ENCODE results near the gene EIPR1. TPM values are rescaled to one million over a fixed set of nuclear protein-coding genes. Genes with fewer than 3 reads are reported as not detected.

Gene EIPR1
- total RNA-seq, 1 experiment from 2014 or later, result 36.9 TPM

DNA sequence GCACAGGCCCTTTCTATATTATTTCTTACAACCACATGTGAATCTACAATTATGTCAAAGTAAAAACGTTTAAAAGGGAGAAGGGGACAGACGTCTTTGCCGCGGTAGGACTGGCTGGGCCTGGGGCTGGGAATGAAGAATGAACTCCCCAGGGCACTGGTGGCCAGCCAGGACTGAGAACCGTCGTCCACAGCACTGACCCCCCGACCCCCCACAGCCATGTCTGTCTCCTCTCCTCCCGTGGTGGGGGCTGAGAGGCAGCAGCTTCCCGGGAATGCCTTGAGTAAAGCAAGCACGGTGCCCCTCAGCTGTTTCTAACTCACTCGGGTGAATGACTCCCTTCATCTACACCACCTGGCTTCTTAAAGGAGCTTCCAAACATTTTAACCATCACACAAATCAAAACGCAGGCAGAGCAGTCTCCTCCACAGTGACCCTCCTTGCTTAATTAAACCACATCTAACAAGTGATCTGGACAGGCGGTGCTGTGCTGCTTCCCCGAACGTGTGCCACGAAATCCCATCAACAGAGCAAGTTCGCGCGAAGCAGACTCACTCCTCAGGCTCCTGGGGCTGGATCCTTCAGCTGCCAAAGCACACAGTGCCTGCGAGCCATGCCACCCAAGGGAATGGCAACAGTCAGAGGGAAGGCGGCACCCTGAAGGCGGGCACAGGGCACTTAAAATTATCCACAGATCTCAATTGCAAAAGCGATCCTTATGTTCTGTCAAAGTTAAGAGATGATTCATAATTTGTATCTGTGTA, 217.7 kb downstream of the EIPR1 start:
- Histone ChIP-seq H3K27me3 (replicated peaks; ENCODE audit: control insufficient read depth, insufficient read depth, low read length) (no peaks in the 10 kb centered on the region), H3K4me1 (no peaks in the 10 kb centered on the region), H3K4me3 (ENCODE audit: low read depth, low read length) (no peak overlapping the region), H3K9me3 (peaks cover 13% of the 10 kb centered on the region), H3K36me3 (ENCODE audit: control insufficient read depth, insufficient read depth, low read length) (no peaks in the 10 kb centered on the region)
- TF ChIP-seq, protein P1, sequence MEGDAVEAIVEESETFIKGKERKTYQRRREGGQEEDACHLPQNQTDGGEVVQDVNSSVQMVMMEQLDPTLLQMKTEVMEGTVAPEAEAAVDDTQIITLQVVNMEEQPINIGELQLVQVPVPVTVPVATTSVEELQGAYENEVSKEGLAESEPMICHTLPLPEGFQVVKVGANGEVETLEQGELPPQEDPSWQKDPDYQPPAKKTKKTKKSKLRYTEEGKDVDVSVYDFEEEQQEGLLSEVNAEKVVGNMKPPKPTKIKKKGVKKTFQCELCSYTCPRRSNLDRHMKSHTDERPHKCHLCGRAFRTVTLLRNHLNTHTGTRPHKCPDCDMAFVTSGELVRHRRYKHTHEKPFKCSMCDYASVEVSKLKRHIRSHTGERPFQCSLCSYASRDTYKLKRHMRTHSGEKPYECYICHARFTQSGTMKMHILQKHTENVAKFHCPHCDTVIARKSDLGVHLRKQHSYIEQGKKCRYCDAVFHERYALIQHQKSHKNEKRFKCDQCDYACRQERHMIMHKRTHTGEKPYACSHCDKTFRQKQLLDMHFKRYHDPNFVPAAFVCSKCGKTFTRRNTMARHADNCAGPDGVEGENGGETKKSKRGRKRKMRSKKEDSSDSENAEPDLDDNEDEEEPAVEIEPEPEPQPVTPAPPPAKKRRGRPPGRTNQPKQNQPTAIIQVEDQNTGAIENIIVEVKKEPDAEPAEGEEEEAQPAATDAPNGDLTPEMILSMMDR (IDR thresholded peaks at IDR 0.05; ENCODE audit: insufficient read depth in 1 of 2, low read depth in 1 of 2, low read length in 1 of 2, severe bottlenecking in 1 of 2, unreplicated experiment in 1 of 2), result no peak
- CTCF ChIA-PET, result no interaction called here
- POLR2A ChIA-PET, result no interaction called here
- no peak overlapping the region for H3K27ac Mint-ChIP-seq (ENCODE audit: unreplicated experiment)
- H3K36me3 Mint-ChIP-seq (ENCODE audit: insufficient read depth, unreplicated experiment), result no peaks in the 10 kb centered on the region
- no TSS peak for BruUV-seq (replicated peaks)
- H3K4me3 Mint-ChIP-seq (ENCODE audit: unreplicated experiment), result no peak overlapping the region
- intact Hi-C loops (cut with micrococcal nuclease; ENCODE audit: unreplicated experiment), result no loop called here
- no peaks in the 10 kb centered on the region for H3K27me3 Mint-ChIP-seq (ENCODE audit: insufficient read depth, unreplicated experiment)
- DNase-seq, result no peak
- no peaks in the 10 kb centered on the region for H3K4me1 Mint-ChIP-seq (ENCODE audit: low read depth, unreplicated experiment)
- peaks cover 16% of the 10 kb centered on the region for H3K9me3 Mint-ChIP-seq (ENCODE audit: unreplicated experiment)

GRCh38 chr2:3154700-3155099, 222.9 kb downstream of the EIPR1 start:
- no peaks in the 10 kb centered on the region for H3K27me3 ChIP-seq (replicated peaks; ENCODE audit: control insufficient read depth, insufficient read depth, low read length)
- intact Hi-C loops (cut with micrococcal nuclease; ENCODE audit: unreplicated experiment), result no loop called here
- H3K27me3 Mint-ChIP-seq (ENCODE audit: insufficient read depth, unreplicated experiment), result no peaks in the 10 kb centered on the region
- peaks cover 10% of the 10 kb centered on the region for H3K4me1 Mint-ChIP-seq (ENCODE audit: low read depth, unreplicated experiment)
- ChIA-PET POLR2A (no interaction called here), CTCF (no interaction called here)
- H3K4me1 ChIP-seq, result no peaks in the 10 kb centered on the region
- no peaks in the 10 kb centered on the region for H3K36me3 ChIP-seq (ENCODE audit: control insufficient read depth, insufficient read depth, low read length)
- no TSS peak for BruUV-seq (replicated peaks)
- H3K27ac Mint-ChIP-seq (ENCODE audit: unreplicated experiment), result no peak overlapping the region
- no peaks in the 10 kb centered on the region for H3K9me3 ChIP-seq
- peaks cover 7% of the 10 kb centered on the region for H3K36me3 Mint-ChIP-seq (ENCODE audit: insufficient read depth, unreplicated experiment)
- no peak overlapping the region for H3K4me3 ChIP-seq (ENCODE audit: low read depth, low read length)
- TF ChIP-seq, protein P1 (IDR thresholded peaks at IDR 0.05; ENCODE audit: insufficient read depth in 1 of 2, low read depth in 1 of 2, low read length in 1 of 2, severe bottlenecking in 1 of 2, unreplicated experiment in 1 of 2), result no peak
- no peak overlapping the region for H3K4me3 Mint-ChIP-seq (ENCODE audit: unreplicated experiment)
- peaks cover 8% of the 10 kb centered on the region for H3K9me3 Mint-ChIP-seq (ENCODE audit: unreplicated experiment)
- DNase-seq, result no peak

DNA sequence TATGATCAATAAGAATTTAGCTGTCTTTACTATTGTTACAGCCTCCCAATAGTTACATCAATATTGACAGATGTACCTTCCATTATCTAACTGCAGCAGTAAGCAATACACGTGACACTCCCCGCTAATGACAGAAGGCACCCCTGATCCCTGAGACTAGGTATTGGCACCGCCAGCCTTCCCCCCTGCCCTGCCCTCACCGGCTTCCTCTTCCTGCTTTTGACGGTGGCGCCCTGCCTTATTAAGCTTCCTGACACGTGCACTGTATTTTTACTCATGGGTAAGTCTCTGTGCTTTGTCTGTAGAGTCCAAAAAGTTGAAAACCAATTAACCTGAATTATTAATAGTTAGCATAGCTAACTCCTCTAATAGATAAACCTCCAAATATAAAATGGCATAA, 223.5 kb downstream of the EIPR1 start:
- intact Hi-C loops (cut with micrococcal nuclease; ENCODE audit: unreplicated experiment), result no loop called here
- H3K9me3 Mint-ChIP-seq (ENCODE audit: unreplicated experiment), result peaks cover 8% of the 10 kb centered on the region

More for the DNA sequence above, 223.5 kb downstream of the EIPR1 start:
- H3K4me3 Mint-ChIP-seq (ENCODE audit: unreplicated experiment), result no peak overlapping the region
- peaks cover 7% of the 10 kb centered on the region for H3K36me3 Mint-ChIP-seq (ENCODE audit: insufficient read depth, unreplicated experiment)
- ChIA-PET POLR2A (no interaction called here), CTCF (no interaction called here)
- Histone ChIP-seq H3K9me3 (no peaks in the 10 kb centered on the region), H3K36me3 (ENCODE audit: control insufficient read depth, insufficient read depth, low read length) (no peaks in the 10 kb centered on the region), H3K4me1 (no peaks in the 10 kb centered on the region), H3K27me3 (replicated peaks; ENCODE audit: control insufficient read depth, insufficient read depth, low read length) (no peaks in the 10 kb centered on the region), H3K4me3 (ENCODE audit: low read depth, low read length) (no peak overlapping the region)
- TF ChIP-seq, protein P1 (IDR thresholded peaks at IDR 0.05; ENCODE audit: insufficient read depth in 1 of 2, low read depth in 1 of 2, low read length in 1 of 2, severe bottlenecking in 1 of 2, unreplicated experiment in 1 of 2), result no peak
- BruUV-seq (replicated peaks), result no TSS peak
- no peak overlapping the region for H3K27ac Mint-ChIP-seq (ENCODE audit: unreplicated experiment)
- peaks cover 10% of the 10 kb centered on the region for H3K4me1 Mint-ChIP-seq (ENCODE audit: low read depth, unreplicated experiment)
- H3K27me3 Mint-ChIP-seq (ENCODE audit: insufficient read depth, unreplicated experiment), result no peaks in the 10 kb centered on the region
- no peak for DNase-seq
